Effector memory CD4-positive, alpha-beta T cell (primary cell): ENCODE data around the gene TPD52L2.
"Not testable (repeated sequence)": the region's sequence is repeated elsewhere in the genome, so short reads cannot be mapped to it uniquely, and the experiment has no call there.

ENCODE experiments used
- DNase-seq, 3 donors: peaks; one replicate each; pipeline ENCODE4 v3.0.0-alpha.2; 2020
- H3K27ac ChIP-seq: 2 replicates; pipeline ENCODE4 v1.7.0; 2013; ENCODE audit warnings: mild to moderate bottlenecking, low read length, moderate library complexity; ENCODE audit not compliant: insufficient read depth, poor library complexity, severe bottlenecking
- H3K27me3 ChIP-seq: replicated peaks from 2 replicates; pipeline ENCODE4 v1.7.0; 2013; ENCODE audit warnings: mild to moderate bottlenecking, low read length; ENCODE audit not compliant: insufficient read depth, control insufficient read depth, poor library complexity, severe bottlenecking
- H3K36me3 ChIP-seq: 2 replicates; pipeline ENCODE4 v1.7.0; 2013; ENCODE audit warnings: mild to moderate bottlenecking, low read length, moderate library complexity; ENCODE audit not compliant: control insufficient read depth, insufficient read depth
- H3K4me1 ChIP-seq: 2 replicates; pipeline ENCODE4 v1.7.0; 2013; ENCODE audit warnings: low read length, mild to moderate bottlenecking; ENCODE audit not compliant: control insufficient read depth, insufficient read depth, poor library complexity, severe bottlenecking
- H3K4me3 ChIP-seq: 2 replicates; pipeline ENCODE4 v1.7.0; 2013; ENCODE audit warnings: low read length, low read depth, mild to moderate bottlenecking; ENCODE audit not compliant: insufficient read depth, poor library complexity, severe bottlenecking
- H3K9me3 ChIP-seq: 2 replicates; pipeline ENCODE4 v1.7.0; 2013; ENCODE audit warnings: mild to moderate bottlenecking, low read length, moderate library complexity; ENCODE audit not compliant: control insufficient read depth

The TPD52L2 gene

GRCh38 chr20:63863021-63863797, 1.9 kb upstream of the TPD52L2 start:
- DNase-seq, result no peak
- H3K27ac ChIP-seq, result peak overlapping the region; percentile 75
- no peaks in the 10 kb centered on the region for H3K27me3 ChIP-seq
- H3K4me3 ChIP-seq, result no peak overlapping the region
- no peaks in the 10 kb centered on the region for H3K9me3 ChIP-seq
- H3K4me1 ChIP-seq, result peaks cover 17% of the 10 kb centered on the region
- H3K36me3 ChIP-seq, result peaks cover 7% of the 10 kb centered on the region

DNA sequence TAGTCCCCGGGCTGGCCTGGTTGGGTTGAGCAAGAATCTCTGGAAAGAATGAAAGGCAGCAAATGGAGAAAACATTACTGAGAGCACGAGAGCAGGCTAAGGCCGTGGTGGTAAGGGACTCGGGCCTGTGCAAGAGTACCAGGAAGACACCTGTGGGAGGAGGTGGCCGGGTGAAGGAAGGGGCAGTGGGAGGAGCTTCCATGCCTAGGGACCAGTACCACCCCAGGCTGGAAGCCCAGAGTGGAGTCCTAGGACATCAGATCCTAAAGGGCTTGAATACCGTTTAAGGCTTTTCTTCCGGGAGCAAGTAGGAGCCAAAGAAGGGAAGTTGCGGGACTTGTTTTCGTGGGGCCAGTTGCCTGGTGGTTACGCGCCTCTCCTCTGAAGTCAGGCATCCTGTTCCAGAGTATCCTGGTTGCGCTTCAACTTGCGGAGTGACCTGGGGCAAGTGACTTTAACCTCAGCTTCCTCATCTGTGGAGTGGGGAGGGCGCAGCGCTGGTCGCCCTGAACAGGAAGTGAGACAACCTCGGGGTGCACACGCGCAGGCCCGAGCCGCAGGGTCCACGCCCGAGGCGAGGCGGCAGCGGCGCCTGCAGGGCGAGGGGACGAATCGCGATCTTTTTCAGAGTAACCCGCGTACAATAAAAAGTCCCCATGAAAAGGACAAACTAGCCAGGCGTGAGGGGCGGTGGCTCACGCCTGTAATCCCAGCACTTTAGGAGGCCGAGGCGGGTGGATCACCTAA, 1.1 kb upstream of the TPD52L2 start:
- DNase-seq, result peak; percentile 66 to 71 (median 67)
- Histone ChIP-seq H3K27ac (peak overlapping the region; percentile 75), H3K4me1 (peaks cover 10% of the 10 kb centered on the region)

DNA sequence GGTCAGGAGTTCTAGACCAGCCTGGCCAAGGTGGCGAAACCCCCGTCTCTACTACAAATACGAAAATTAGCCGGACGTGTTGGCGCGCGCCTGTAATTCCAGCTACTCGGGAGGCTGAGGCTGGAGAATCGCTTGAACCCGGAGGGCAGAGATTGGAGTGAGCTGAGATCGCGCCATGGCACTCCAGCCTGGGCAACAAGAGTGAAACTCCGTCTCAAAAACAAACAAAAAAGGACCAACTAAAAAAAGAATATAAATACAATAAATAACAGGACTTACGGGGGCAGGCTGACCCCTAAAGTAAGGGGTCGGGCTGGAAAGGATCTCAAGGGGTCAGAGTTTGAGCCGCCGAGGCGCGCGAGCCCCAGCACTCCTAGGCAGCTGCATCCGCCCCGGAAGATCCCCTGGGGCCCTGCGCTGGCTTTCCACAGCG, 509 bp upstream of the TPD52L2 start:
- H3K36me3 ChIP-seq, result peaks cover 15% of the 10 kb centered on the region
- peaks cover 8% of the 10 kb centered on the region for H3K4me1 ChIP-seq
- no peaks in the 10 kb centered on the region for H3K27me3 ChIP-seq
- H3K27ac ChIP-seq, result peak overlapping the region; percentile 75
- no peaks in the 10 kb centered on the region for H3K9me3 ChIP-seq
- H3K4me3 ChIP-seq, result peak overlapping the region; percentile 80
- no peak for DNase-seq

More for the DNA sequence above, 1.1 kb upstream of the TPD52L2 start:
- H3K27me3 ChIP-seq, result no peaks in the 10 kb centered on the region
- H3K36me3 ChIP-seq, result peaks cover 9% of the 10 kb centered on the region
- H3K9me3 ChIP-seq, result no peaks in the 10 kb centered on the region
- peak overlapping the region; percentile 80 for H3K4me3 ChIP-seq

- H3K9me3 ChIP-seq, H3K27ac ChIP-seq, H3K4me3 ChIP-seq, H3K27me3 ChIP-seq, H3K4me1 ChIP-seq, DNase-seq: not testable (repeated sequence)
- H3K36me3 ChIP-seq, result peaks cover 20% of the 10 kb centered on the region
Observed at GRCh38 chr20:63867042-63867441, 2.0 kb downstream of the TPD52L2 start.

DNA sequence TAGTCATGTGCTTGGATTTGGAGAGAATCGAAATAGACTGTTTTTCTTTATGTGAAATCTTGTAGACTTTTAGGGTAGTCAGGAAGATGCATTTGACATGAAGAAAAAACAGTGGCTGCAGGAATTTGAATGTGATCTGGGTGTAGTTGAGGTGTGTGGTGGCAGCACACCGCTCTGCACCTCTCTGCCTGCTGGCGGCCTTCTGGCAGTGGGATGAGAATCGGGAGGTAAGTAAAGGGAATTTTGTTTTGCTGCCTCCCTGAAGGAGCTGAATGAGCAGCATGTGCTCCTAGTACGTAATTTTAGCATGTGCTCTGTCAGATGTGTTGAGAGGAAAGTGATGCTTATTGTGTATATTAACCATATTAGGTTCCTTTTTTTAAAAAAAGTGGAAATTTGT, 3.2 kb downstream of the TPD52L2 start:
- no peaks in the 10 kb centered on the region for H3K9me3 ChIP-seq
- peaks cover 8% of the 10 kb centered on the region for H3K4me1 ChIP-seq
- no peak overlapping the region for H3K4me3 ChIP-seq
- no peak overlapping the region for H3K27ac ChIP-seq
- DNase-seq, result no peak
- no peaks in the 10 kb centered on the region for H3K27me3 ChIP-seq
- H3K36me3 ChIP-seq, result peaks cover 19% of the 10 kb centered on the region

DNA sequence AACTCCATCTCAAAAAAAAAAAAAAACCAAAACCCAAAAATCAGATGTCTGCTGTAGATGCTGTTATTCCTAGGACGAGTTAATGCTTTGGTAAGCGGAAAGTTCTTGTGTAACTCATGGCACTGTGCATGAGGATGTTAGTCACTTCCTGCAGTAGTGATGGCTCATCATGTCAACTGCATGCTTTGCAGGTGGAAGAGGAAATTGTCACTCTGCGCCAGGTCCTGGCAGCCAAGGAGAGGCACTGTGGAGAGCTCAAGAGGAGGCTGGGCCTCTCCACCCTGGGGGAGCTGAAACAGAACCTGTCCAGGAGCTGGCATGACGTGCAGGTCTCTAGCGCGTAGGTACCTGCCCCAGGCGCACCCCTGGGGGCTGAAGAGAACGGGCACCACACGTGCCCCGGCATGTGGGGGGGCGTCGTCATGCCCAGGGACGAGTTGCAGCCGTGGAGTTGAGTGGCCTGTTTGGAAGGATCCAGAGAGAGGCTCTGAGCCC, 8.5 kb downstream of the TPD52L2 start:
- H3K9me3 ChIP-seq, result no peaks in the 10 kb centered on the region
- H3K36me3 ChIP-seq, result peaks cover 53% of the 10 kb centered on the region
- DNase-seq, result peak in 1 of 3 donors; percentile 15
- H3K27ac ChIP-seq, result no peak overlapping the region
- H3K27me3 ChIP-seq, result no peaks in the 10 kb centered on the region
- no peaks in the 10 kb centered on the region for H3K4me1 ChIP-seq
- H3K4me3 ChIP-seq, result no peak overlapping the region

DNA sequence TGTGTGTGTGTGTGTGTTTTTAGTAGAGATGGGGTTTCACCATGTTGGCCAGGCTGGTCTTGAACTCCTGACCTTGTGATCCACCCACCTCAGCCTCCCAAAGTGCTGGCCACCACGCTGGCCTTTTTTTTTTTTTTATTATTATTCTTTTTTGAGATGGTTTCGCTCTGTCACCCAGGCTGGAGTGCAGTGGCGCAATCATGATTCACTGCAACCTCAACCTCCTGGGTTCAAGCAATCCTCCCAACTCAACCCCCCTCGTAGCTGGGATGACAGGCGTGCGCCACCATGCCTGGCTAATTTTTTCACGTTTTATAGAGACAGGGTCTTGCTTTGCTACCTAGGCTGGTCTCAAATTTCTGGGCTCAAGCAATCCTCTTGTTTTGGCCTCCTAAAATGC, 9.2 kb downstream of the TPD52L2 start:
- H3K36me3 ChIP-seq, result peaks cover 51% of the 10 kb centered on the region
- H3K4me3 ChIP-seq, H3K27ac ChIP-seq, H3K27me3 ChIP-seq, H3K9me3 ChIP-seq, H3K4me1 ChIP-seq, DNase-seq: not testable (repeated sequence)

GRCh38 chr20:63876489-63877036, 11.5 kb downstream of the TPD52L2 start:
- no peak for DNase-seq
- Histone ChIP-seq H3K4me1 (no peaks in the 10 kb centered on the region), H3K27ac (no peak overlapping the region), H3K36me3 (peaks cover 50% of the 10 kb centered on the region), H3K4me3 (no peak overlapping the region), H3K9me3 (no peaks in the 10 kb centered on the region), H3K27me3 (no peaks in the 10 kb centered on the region)

GRCh38 chr20:63877755-63878470, 12.8 kb downstream of the TPD52L2 start:
- Histone ChIP-seq H3K4me3 (no peak overlapping the region), H3K27ac (no peak overlapping the region), H3K4me1 (no peaks in the 10 kb centered on the region), H3K36me3 (peaks cover 45% of the 10 kb centered on the region), H3K9me3 (no peaks in the 10 kb centered on the region), H3K27me3 (no peaks in the 10 kb centered on the region)
- no peak for DNase-seq
